ENCODE measurements around the gene C9orf153. TPM values are rescaled to one million over a fixed set of nuclear protein-coding genes. Genes with fewer than 3 reads are reported as not detected.

C9orf153 gene
- total RNA-seq, 1 experiment from 2014 or later: 0.17 TPM

GRCh38 chr9:86246752-86247161, 12.7 kb downstream of the C9orf153 start:
- TF ChIP-seq CTCF (conservative IDR thresholded peaks at IDR 0.05): peak; percentile 41; the same call in 2 of the 3 replicates
- WGBS (ENCODE audit: extremely low coverage, insufficient read length, low lambda C conversion rate): no CpG with 5 or more reads among the region's 6 CpGs
- no peak overlapping the region for H3T11ph ChIP-seq (ENCODE audit: low read length)
- Mint-ChIP-seq H3K4me3 (no peak overlapping the region), H3K27ac (peak overlapping the region in 1 of 3 experiments; percentile 49; a peak in 2 of 7 replicates), H3K27me3 (ENCODE audit: low read depth) (no peaks in the 10 kb centered on the region), H3K9me3 (peaks cover 2 to 3% of the 10 kb centered on the region in 2 experiments), H3K4me1 (peaks cover 6 to 7% of the 10 kb centered on the region in 2 experiments; a peak in 3 of 4 replicates), H3K36me3 (ENCODE audit: insufficient read depth in 1 of 3, low read depth in 3 of 3) (peaks cover 0 to 3% (median 1%) of the 10 kb centered on the region in 3 experiments; a peak in 1 of 7 replicates)
- no peak overlapping the region for H2BK5ac ChIP-seq (ENCODE audit: insufficient read length, low read length)
- H3K4me2 ChIP-seq (ENCODE audit: insufficient read depth, insufficient read length, low read length): no peak overlapping the region
- no peak overlapping the region for H2BK120ac ChIP-seq (ENCODE audit: low read depth, low read length, poor library complexity, severe bottlenecking)
- no peak overlapping the region for H2BK12ac ChIP-seq (ENCODE audit: insufficient read length, low read depth, low read length)
- no peak overlapping the region for H3K14ac ChIP-seq (ENCODE audit: insufficient read depth, low read length)
- DNase-seq: peak; percentile 37
- no peak overlapping the region for H3K4ac ChIP-seq (ENCODE audit: low read depth, low read length)
- no peak overlapping the region for H2AFZ ChIP-seq (ENCODE audit: low read length)
- no peaks in the 10 kb centered on the region for H3K27me3 ChIP-seq (ENCODE audit: insufficient read depth, low read length)
- H3K27ac ChIP-seq (ENCODE audit: insufficient read length, low read depth, low read length): no peak overlapping the region
- no peak overlapping the region for H4K8ac ChIP-seq (replicated peaks; ENCODE audit: insufficient read length, low read depth, low read length)
- H3K23ac ChIP-seq (ENCODE audit: insufficient read length, low read depth, low read length): no peak overlapping the region
- no peaks in the 10 kb centered on the region for H3K79me2 ChIP-seq (ENCODE audit: insufficient read depth, low read length)
- no peak overlapping the region for H2AK5ac ChIP-seq (ENCODE audit: insufficient read length, low read length)
- no peaks in the 10 kb centered on the region for H3K23me2 ChIP-seq (ENCODE audit: insufficient read length, low read depth, low read length, poor library complexity, severe bottlenecking)
- H3K4me1 ChIP-seq (ENCODE audit: insufficient read depth, low read length): no peaks in the 10 kb centered on the region
- no peak overlapping the region for H4K91ac ChIP-seq (ENCODE audit: insufficient read length, low read depth, low read length)
- H3K79me1 ChIP-seq (ENCODE audit: insufficient read depth, low read depth, low read length, poor library complexity, severe bottlenecking): no peaks in the 10 kb centered on the region
- H2BK20ac ChIP-seq (ENCODE audit: low read depth, low read length, poor library complexity, severe bottlenecking): no peak overlapping the region
- H3K56ac ChIP-seq (ENCODE audit: insufficient read length, low read depth, low read length): no peak overlapping the region
- H3K9me3 ChIP-seq (ENCODE audit: control insufficient read depth, low read depth, low read length): no peaks in the 10 kb centered on the region
- H3K9ac ChIP-seq (ENCODE audit: extremely low read depth, insufficient read length, low read length): no peak overlapping the region
- H4K5ac ChIP-seq (ENCODE audit: insufficient read length, low read depth, low read length): no peak overlapping the region
- no peak overlapping the region for H3K18ac ChIP-seq (ENCODE audit: insufficient read length, low read depth, low read length)
- H2BK15ac ChIP-seq (ENCODE audit: low read depth, low read length): no peak overlapping the region
- H4K20me1 ChIP-seq (ENCODE audit: control insufficient read depth, insufficient read depth, insufficient read length): no peaks in the 10 kb centered on the region

Data from H9 (cell line).